Measurements from ENCODE around the gene GRIP2. TPM values are rescaled to one million over a fixed set of nuclear protein-coding genes. Genes with fewer than 3 reads are reported as not detected.
A peak's percentile ranks its signal among the peaks of the same experiment; 100 is the strongest.

The GRIP2 gene
- total and polyA plus RNA-seq, 9 of the 15 experiments (the other 6 are each of a cell fraction or from before 2014, with no cell fraction given), result 0.01 TPM; not detected in 7

DNA sequence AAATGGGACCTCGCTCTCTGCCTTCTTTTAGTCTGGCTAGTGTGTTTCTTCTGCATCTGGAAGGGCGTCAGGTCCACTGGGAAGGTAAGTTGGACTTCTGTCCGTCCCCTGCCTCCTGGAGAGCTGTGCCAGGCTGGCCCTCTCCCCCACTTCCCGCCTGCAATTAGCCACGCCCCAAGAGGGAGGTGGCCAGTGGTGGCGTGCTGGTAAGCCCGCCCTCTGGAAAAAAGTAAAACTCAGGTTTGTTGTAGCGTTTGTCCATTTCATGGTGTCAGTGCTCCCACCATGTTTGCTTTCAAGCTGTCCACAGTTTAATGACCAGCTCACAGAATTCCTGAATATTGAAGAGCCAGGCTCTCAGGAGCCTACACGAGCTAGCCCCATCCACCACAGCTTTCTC is 82.1 kb downstream of the GRIP2 start (continued):
- TF ChIP-seq, protein P1, sequence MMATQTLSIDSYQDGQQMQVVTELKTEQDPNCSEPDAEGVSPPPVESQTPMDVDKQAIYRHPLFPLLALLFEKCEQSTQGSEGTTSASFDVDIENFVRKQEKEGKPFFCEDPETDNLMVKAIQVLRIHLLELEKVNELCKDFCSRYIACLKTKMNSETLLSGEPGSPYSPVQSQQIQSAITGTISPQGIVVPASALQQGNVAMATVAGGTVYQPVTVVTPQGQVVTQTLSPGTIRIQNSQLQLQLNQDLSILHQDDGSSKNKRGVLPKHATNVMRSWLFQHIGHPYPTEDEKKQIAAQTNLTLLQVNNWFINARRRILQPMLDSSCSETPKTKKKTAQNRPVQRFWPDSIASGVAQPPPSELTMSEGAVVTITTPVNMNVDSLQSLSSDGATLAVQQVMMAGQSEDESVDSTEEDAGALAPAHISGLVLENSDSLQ (IDR thresholded peaks at IDR 0.05), result 0 out of 2 replicates have a peak, but pooled peaks have one; percentile 19
- TF ChIP-seq JUN (IDR thresholded peaks at IDR 0.05; ENCODE audit: borderline replicate concordance, low read depth, low read length) (no peak), JUN (CRISPR knock-in tag; IDR thresholded peaks at IDR 0.05; ENCODE audit: borderline replicate concordance) (no peak)

DNA sequence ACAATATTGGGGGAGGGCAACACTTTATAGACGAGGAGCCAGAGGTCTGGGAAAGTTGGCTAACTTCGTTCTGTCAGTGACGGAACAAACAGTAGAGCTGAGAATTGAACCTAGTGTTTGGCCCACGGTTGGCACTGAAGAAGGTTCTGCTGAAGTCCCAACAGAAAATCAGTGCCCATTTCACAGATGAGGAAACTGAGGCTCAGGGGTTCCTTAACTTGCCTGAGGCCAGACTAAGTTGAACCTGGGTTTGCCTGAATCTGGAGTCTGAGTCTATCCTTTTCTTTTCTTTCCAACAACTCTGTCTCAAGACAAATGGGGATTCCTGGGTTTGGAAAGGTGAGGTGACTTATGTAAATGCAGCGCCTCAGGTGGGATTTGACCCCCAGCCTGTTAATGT is 82.7 kb downstream of the GRIP2 start:
- H3K4me3 ChIP-seq, result no peak overlapping the region
- BruUV-seq (replicated peaks), result no TSS peak
- H4K20me1 ChIP-seq (replicated peaks; ENCODE audit: control insufficient read depth, insufficient read depth, low read length), result no peaks in the 10 kb centered on the region
- H3K4me2 ChIP-seq (ENCODE audit: insufficient read depth, low read length), result no peak overlapping the region
- H3K36me3 ChIP-seq (ENCODE audit: control insufficient read depth, insufficient read depth, low read length), result peaks cover 100% of the 10 kb centered on the region
- peaks cover 8 to 9% of the 10 kb centered on the region in 2 experiments; a peak in 3 of 5 replicates for H3K4me1 ChIP-seq (replicated peaks in 1 of 2; ENCODE audit: control insufficient read depth in 2 of 2, insufficient read depth in 2 of 2, low read length in 2 of 2)
- no peak for ATAC-seq
- no peaks in the 10 kb centered on the region for H3K79me2 ChIP-seq (ENCODE audit: control insufficient read depth, insufficient read depth, low read length)
- H3K9me1 ChIP-seq (ENCODE audit: control insufficient read depth, insufficient read depth, low read length), result peaks cover 3% of the 10 kb centered on the region
- H2AFZ ChIP-seq (ENCODE audit: low read depth, low read length), result no peak overlapping the region
- no peaks in the 10 kb centered on the region for H3K9me3 ChIP-seq (replicated peaks; ENCODE audit: control insufficient read depth, insufficient read depth, low read depth, low read length)
- H3K27ac ChIP-seq (ENCODE audit: extremely low read depth, low read depth, low read length), result peak overlapping the region; percentile 55; the same call in 2 of the 3 replicates
- ChIA-PET CTCF (ENCODE audit: low intra/inter-chr PET ratio) (no interaction called here), POLR2A (interaction anchor here (0.6 to 2.2 kb wide), 6 partner anchors 10 to 1602 kb away, joined by 3 to 10 read pairs (median 3); no protein-coding TSS in a partner anchor)
- peak overlapping the region in 1 of 2 experiments; percentile 63; a peak in 2 of 4 replicates for H3K9ac ChIP-seq (ENCODE audit: insufficient read depth in 1 of 2, low read depth in 2 of 2, low read length in 2 of 2)
- WGBS (ENCODE audit: insufficient coverage, low coverage, missing lambda C conversion rate), result 86% methylated on average over 5 of the region's 5 CpGs
- intact Hi-C loops (cut with micrococcal nuclease) (no loop called here), in situ Hi-C loops (cut with MboI) (no loop called here)
- H3K27me3 ChIP-seq (ENCODE audit: control insufficient read depth in 2 of 2, insufficient read depth in 2 of 2, low read length in 2 of 2), result no peaks in the 10 kb centered on the region
- peak; percentile 29 for FAIRE-seq
- DNase-seq (ENCODE audit: extremely low read depth in 1 of 4, low spot score in 3 of 4), result no peak
- TF ChIP-seq RCOR1 (IDR thresholded peaks at IDR 0.05; ENCODE audit: borderline replicate concordance in 1 of 2, low read depth in 2 of 2, low read length in 2 of 2) (no peak), RBM25 (IDR thresholded peaks at IDR 0.05; ENCODE audit: low read depth, low read length, severe bottlenecking) (peak; percentile 98), SMARCC2 (IDR thresholded peaks at IDR 0.05; ENCODE audit: low read depth) (no peak), RHOXF2B (CRISPR knock-in tag; conservative IDR thresholded peaks at IDR 0.05) (no peak), GATA2 (CRISPR knock-in tag; IDR thresholded peaks at IDR 0.05) (no peak), CHD2 (IDR thresholded peaks at IDR 0.05; ENCODE audit: low read depth, low read length) (no peak), ZNF778 (CRISPR knock-in tag; IDR thresholded peaks at IDR 0.05) (no peak), NR4A1 (CRISPR knock-in tag; IDR thresholded peaks at IDR 0.05) (no peak), NR4A1 (tag; IDR thresholded peaks at IDR 0.05) (no peak)
- TF ChIP-seq, protein P2, sequence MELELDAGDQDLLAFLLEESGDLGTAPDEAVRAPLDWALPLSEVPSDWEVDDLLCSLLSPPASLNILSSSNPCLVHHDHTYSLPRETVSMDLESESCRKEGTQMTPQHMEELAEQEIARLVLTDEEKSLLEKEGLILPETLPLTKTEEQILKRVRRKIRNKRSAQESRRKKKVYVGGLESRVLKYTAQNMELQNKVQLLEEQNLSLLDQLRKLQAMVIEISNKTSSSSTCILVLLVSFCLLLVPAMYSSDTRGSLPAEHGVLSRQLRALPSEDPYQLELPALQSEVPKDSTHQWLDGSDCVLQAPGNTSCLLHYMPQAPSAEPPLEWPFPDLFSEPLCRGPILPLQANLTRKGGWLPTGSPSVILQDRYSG (tag; conservative IDR thresholded peaks at IDR 0.05; ENCODE audit: low read depth), result no peak
- TF ChIP-seq, protein P3, sequence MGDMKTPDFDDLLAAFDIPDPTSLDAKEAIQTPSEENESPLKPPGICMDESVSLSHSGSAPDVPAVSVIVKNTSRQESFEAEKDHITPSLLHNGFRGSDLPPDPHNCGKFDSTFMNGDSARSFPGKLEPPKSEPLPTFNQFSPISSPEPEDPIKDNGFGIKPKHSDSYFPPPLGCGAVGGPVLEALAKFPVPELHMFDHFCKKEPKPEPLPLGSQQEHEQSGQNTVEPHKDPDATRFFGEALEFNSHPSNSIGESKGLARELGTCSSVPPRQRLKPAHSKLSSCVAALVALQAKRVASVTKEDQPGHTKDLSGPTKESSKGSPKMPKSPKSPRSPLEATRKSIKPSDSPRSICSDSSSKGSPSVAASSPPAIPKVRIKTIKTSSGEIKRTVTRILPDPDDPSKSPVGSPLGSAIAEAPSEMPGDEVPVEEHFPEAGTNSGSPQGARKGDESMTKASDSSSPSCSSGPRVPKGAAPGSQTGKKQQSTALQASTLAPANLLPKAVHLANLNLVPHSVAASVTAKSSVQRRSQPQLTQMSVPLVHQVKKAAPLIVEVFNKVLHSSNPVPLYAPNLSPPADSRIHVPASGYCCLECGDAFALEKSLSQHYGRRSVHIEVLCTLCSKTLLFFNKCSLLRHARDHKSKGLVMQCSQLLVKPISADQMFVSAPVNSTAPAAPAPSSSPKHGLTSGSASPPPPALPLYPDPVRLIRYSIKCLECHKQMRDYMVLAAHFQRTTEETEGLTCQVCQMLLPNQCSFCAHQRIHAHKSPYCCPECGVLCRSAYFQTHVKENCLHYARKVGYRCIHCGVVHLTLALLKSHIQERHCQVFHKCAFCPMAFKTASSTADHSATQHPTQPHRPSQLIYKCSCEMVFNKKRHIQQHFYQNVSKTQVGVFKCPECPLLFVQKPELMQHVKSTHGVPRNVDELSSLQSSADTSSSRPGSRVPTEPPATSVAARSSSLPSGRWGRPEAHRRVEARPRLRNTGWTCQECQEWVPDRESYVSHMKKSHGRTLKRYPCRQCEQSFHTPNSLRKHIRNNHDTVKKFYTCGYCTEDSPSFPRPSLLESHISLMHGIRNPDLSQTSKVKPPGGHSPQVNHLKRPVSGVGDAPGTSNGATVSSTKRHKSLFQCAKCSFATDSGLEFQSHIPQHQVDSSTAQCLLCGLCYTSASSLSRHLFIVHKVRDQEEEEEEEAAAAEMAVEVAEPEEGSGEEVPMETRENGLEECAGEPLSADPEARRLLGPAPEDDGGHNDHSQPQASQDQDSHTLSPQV (IDR thresholded peaks at IDR 0.05), result no peak

Measured in K562 (cell line).